AG04450 (cell line): ENCODE measurements around the gene CYP46A1. TPM values are rescaled to one million over a fixed set of nuclear protein-coding genes. Genes with fewer than 3 reads are reported as not detected.

Experiments used
- CTCF ChIA-PET: fragments of 300-600, 350-600 bp; formaldehyde crosslinking; extraction: SDS; loops from one replicate; lab custom pipeline; 2022; ENCODE audit warnings: antibody characterized with exemption, inconsistent platforms; lab: Charles Lee
- POLR2A ChIA-PET: fragments of 350-600 bp; formaldehyde crosslinking; extraction: SDS; loops from one replicate; lab custom pipeline; 2021; ENCODE audit warnings: antibody characterized with exemption, inconsistent platforms; lab: Yijun Ruan, JAX
- DNase-seq: peaks from one replicate; pipeline ENCODE4 v3.0.0-alpha.2; 2011; ENCODE audit warnings: low read depth, low spot score
- H3K27ac ChIP-seq: one replicate; pipeline ENCODE4 v1.5.1; 2012; ENCODE audit warnings: low read depth, low read length, control low read depth
- H3K27me3 ChIP-seq: one replicate; pipeline ENCODE4 v1.6.0; 2012; ENCODE audit warnings: low read length; ENCODE audit not compliant: control insufficient read depth, insufficient read depth
- H3K4me3 ChIP-seq: 2 replicates; pipeline ENCODE4 v1.5.1; 2011; ENCODE audit warnings: mild to moderate bottlenecking, low read depth, low read length, control low read depth
- H3K9me3 ChIP-seq: 2 replicates; pipeline ENCODE4 v1.5.1; 2012; ENCODE audit warnings: low read length; ENCODE audit not compliant: control insufficient read depth, insufficient read depth
- CTCF ChIP-seq: IDR thresholded peaks from 2 replicates; pipeline ENCODE4 v1.5.1; 2011; ENCODE audit warnings: low read depth, low read length, control low read depth, inconsistent platforms
- polyA plus RNA-seq: library from polyadenylated mRNA; depleted of rRNA; stranded (reverse); fragments of >200 nt; gene quantifications from 2 replicates; pipeline ENCODE4 v1.2.3, GENCODE V29; 2011

Gene CYP46A1
- polyA plus RNA-seq, 1 experiment = 0.07 TPM

DNA sequence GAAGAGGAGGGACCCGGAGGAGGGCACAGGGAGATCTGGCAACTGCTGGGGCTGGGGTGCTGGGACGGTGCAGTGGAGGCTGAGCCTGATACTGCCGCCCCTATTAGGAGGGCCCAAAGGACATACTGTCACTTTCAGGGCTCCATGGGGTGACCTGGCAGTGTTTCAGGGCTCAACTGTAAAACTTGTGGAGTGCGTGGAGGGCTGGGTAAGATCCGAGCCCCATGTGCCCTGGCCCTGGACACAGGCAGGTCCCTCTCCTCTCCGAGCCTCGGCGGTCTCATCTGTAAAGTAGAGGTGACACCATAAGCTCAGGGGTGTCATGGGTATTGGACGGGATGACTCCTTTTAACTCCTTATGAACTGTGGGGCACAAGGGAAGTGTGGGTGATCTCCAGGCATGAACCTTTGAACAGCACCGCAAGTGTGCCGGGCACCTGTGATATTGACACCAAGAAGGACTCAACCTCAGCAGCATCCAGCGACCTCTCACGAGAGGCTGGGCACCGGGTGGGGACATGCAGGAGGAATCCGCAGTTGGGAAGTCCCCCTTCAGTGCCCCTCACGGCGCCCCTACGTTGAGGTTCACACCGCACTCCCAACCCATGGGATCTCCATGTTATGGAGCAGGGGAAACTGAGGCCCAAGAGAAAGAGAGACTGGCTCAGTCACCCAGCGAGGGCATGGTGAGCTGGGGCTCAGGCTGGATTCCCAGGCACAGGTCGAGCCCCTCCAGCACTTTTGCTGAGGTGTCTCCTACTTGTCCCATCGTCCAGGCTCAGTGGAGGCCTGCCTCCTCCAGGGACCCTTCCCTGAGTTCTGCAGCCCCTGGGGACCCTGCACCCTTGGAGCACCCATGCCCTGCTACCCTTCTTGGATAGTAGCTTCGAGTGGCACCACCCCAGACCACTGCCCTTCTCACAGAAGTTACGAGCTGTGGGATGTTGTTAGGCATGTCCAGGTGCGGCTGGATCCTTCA, 58.7 kb downstream of the CYP46A1 start:
- H3K9me3 ChIP-seq = no peaks in the 10 kb centered on the region; the same call in 1 of the 2 replicates
- CTCF ChIA-PET = interaction anchor here (1.6 kb wide), 1 partner anchor 13 kb away, joined by 5 read pairs; no protein-coding TSS in a partner anchor
- no peak for TF ChIP-seq CTCF
- POLR2A ChIA-PET = no interaction called here
- H3K27me3 ChIP-seq = peaks cover 3% of the 10 kb centered on the region
- H3K4me3 ChIP-seq = no peak overlapping the region
- H3K27ac ChIP-seq = peak overlapping the region; percentile 12
- DNase-seq = no peak

GRCh38 chr14:99744199-99744872, 60.2 kb downstream of the CYP46A1 start:
- Histone ChIP-seq H3K27ac (peak overlapping the region; percentile 97), H3K4me3 (no peak overlapping the region), H3K9me3 (no peaks in the 10 kb centered on the region), H3K27me3 (no peaks in the 10 kb centered on the region)
- TF ChIP-seq CTCF = no peak
- CTCF ChIA-PET = interaction anchor here (1.4 to 1.6 kb wide), 2 partner anchors 14 to 15 kb away, joined by 4 to 5 read pairs; no protein-coding TSS in a partner anchor
- no peak for DNase-seq
- POLR2A ChIA-PET = interaction anchor here (1.8 kb wide), 1 partner anchor 49 kb away, joined by 8 read pairs; the partner anchor contains the start of gene EML1

- TF ChIP-seq CTCF = no peak
- Histone ChIP-seq H3K27ac (peak overlapping the region; percentile 97), H3K9me3 (no peaks in the 10 kb centered on the region), H3K4me3 (no peak overlapping the region), H3K27me3 (no peaks in the 10 kb centered on the region)
- ChIA-PET CTCF (interaction anchor here (0.7 to 1.4 kb wide), 2 partner anchors 15 to 139 kb away, joined by 4 to 5 read pairs; no protein-coding TSS in a partner anchor), POLR2A (interaction anchor here (0.9 to 2.2 kb wide), 4 partner anchors 10 to 61 kb away, joined by 5 to 18 read pairs (median 10); partner anchors contain the start of genes CYP46A1 and EML1)
- no peak for DNase-seq
These were observed 60.8 kb downstream of the CYP46A1 start for GRCh38 chr14:99744873-99745224.

- Histone ChIP-seq H3K27me3 (no peaks in the 10 kb centered on the region), H3K27ac (peak overlapping the region; percentile 97), H3K9me3 (no peaks in the 10 kb centered on the region), H3K4me3 (no peak overlapping the region)
- TF ChIP-seq CTCF = no peak
- DNase-seq = peak; percentile 97
- ChIA-PET POLR2A (interaction anchor here (0.9 to 2.2 kb wide), 4 partner anchors 9 to 62 kb away, joined by 5 to 18 read pairs (median 10); partner anchors contain the start of genes CYP46A1 and EML1), CTCF (interaction anchor here (0.7 to 1.4 kb wide), 2 partner anchors 15 to 139 kb away, joined by 4 to 5 read pairs; no protein-coding TSS in a partner anchor)
These were observed 61.3 kb downstream of the CYP46A1 start for GRCh38 chr14:99745307-99745951.
